ENCODE measurements around the gene SFT2D2.

Gene SFT2D2

GRCh38 chr1:168300626-168301025 is 74.8 kb downstream of the SFT2D2 start:
- no peak for TF ChIP-seq CTCF (IDR thresholded peaks at IDR 0.05; ENCODE audit: extremely low read depth, insufficient read depth, missing control alignments)
- no peak for DNase-seq (ENCODE audit: low spot score)
- in situ Hi-C loops (cut with MboI; ENCODE audit: low pct_unique_long_range_greater_than_20kb, low sequenced_read_pairs, unreplicated experiment): no loop called here

- in situ Hi-C loops (cut with MboI; ENCODE audit: low pct_unique_long_range_greater_than_20kb, low sequenced_read_pairs, unreplicated experiment): no loop called here
- no peak for TF ChIP-seq CTCF (IDR thresholded peaks at IDR 0.05; ENCODE audit: extremely low read depth, insufficient read depth, missing control alignments)
- no peak for DNase-seq (ENCODE audit: low spot score)
These were observed 76.0 kb downstream of the SFT2D2 start for GRCh38 chr1:168301664-168302320.
